Tibial nerve (tissue), 3 donors: Measurements from ENCODE around the gene ZBED4.

Experiments used
- CTCF ChIP-seq, 5 experiments: fragments of 200-600 bp in 3 of 5; fragments of 450-650 bp in 2 of 5; sonication (generic) in 3 of 5; IDR thresholded peaks; one replicate each; pipeline ENCODE4 v1.5.1; 2016 to 2019; ENCODE audit warnings: antibody characterized with exemption in 5 of 5, mild to moderate bottlenecking in 3 of 5, moderate library complexity in 2 of 5
- POLR2A ChIP-seq, 2 donors: fragments of 450-650 bp; IDR thresholded peaks; one replicate each; pipeline ENCODE4 v1.6.1; 2017; ENCODE audit warnings: antibody characterized with exemption in 2 of 2, mild to moderate bottlenecking in 2 of 2, moderate library complexity in 2 of 2

DNA sequence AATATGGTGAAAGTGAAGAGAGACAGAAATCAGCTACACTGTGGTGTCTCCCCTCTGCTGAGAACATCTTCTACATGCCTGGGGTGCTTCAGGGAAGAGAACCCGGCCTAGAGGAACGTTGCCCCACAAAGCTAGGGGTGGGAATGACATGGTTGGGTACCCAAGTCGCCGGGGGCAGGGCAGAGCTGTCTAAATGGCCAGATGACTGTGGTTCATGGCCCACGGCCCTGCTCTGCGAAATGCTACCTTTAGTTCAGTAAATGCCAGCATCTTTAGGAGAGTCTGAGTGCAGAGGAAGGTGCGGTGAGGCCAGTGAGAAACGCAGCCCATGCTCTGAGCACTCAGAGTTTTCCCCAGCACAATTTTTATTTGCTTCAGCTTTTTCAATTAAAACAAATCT, 38.8 kb upstream of the ZBED4 start:
- TF ChIP-seq CTCF (IDR thresholded peaks at IDR 0.05) (no peak), POLR2A (IDR thresholded peaks at IDR 0.05) (no peak)
